Measurements from ENCODE around the gene TXLNB. TPM values are rescaled to one million over a fixed set of nuclear protein-coding genes. Genes with fewer than 3 reads are reported as not detected.
"Not testable (repeated sequence)": the region's sequence is repeated elsewhere in the genome, so short reads cannot be mapped to it uniquely, and the experiment has no call there.

The TXLNB gene
- polyA plus RNA-seq, 1 donor, result 1.2 TPM

GRCh38 chr6:139212460-139212859, 79.3 kb downstream of the TXLNB start:
- H3K27me3 ChIP-seq (ENCODE audit: control insufficient read depth, insufficient read depth, low read length); H3K9me3 ChIP-seq (ENCODE audit: control insufficient read depth, low read depth, low read length); DNase-seq; H3K4me3 ChIP-seq (ENCODE audit: low read length); H3K4me1 ChIP-seq (ENCODE audit: control insufficient read depth, insufficient read depth, low read length); H3K36me3 ChIP-seq (ENCODE audit: control insufficient read depth, insufficient read depth, low read length); H3K27ac ChIP-seq (ENCODE audit: low read length): not testable (repeated sequence)
- WGBS (ENCODE audit: insufficient coverage, low lambda C conversion rate), result no CpG with 5 or more reads among the region's 2 CpGs

GRCh38 chr6:139210766-139211165, 81.0 kb downstream of the TXLNB start:
- not testable (repeated sequence) for H3K27ac ChIP-seq (ENCODE audit: low read length); H3K9me3 ChIP-seq (ENCODE audit: control insufficient read depth, low read depth, low read length); H3K27me3 ChIP-seq (ENCODE audit: control insufficient read depth, insufficient read depth, low read length); H3K4me1 ChIP-seq (ENCODE audit: control insufficient read depth, insufficient read depth, low read length); H3K36me3 ChIP-seq (ENCODE audit: control insufficient read depth, insufficient read depth, low read length); DNase-seq; H3K4me3 ChIP-seq (ENCODE audit: low read length)
- WGBS (ENCODE audit: insufficient coverage, low lambda C conversion rate), result no CpG with 5 or more reads among the region's 10 CpGs

- WGBS (ENCODE audit: insufficient coverage, low lambda C conversion rate), result 92% methylated on average over 3 of the region's 3 CpGs
- H3K4me1 ChIP-seq (ENCODE audit: control insufficient read depth, insufficient read depth, low read length), result no peaks in the 10 kb centered on the region
- no peaks in the 10 kb centered on the region for H3K9me3 ChIP-seq (ENCODE audit: control insufficient read depth, low read depth, low read length)
- H3K27ac ChIP-seq (ENCODE audit: low read length), result no peak overlapping the region
- no peak for DNase-seq
- H3K4me3 ChIP-seq (ENCODE audit: low read length), result no peak overlapping the region
- no peaks in the 10 kb centered on the region for H3K27me3 ChIP-seq (ENCODE audit: control insufficient read depth, insufficient read depth, low read length)
- H3K36me3 ChIP-seq (ENCODE audit: control insufficient read depth, insufficient read depth, low read length), result no peaks in the 10 kb centered on the region
Measured at GRCh38 chr6:139205843-139206242, 86.0 kb downstream of the TXLNB start.

DNA sequence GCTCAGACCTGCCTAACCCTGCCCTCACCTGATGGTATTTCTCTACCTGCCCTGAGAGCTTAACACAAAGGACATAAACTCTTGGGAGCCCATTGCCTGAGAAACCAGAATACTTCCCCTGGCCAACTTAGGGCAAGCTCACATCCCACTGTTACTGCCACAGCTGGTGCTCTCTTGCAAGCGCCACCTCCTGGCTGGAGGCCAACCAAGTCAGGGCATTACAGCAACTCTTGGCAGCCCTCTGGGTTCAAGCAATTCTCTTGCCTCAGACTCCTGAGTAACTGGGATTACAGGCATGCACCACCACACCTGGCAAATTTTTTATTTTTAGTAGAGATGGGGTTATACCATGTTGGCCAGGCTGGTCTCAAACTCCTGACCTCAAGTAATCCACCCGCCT, 86.8 kb downstream of the TXLNB start:
- no CpG with 5 or more reads among the region's 2 CpGs for WGBS (ENCODE audit: insufficient coverage, low lambda C conversion rate)
- H3K4me3 ChIP-seq (ENCODE audit: low read length), result no peak overlapping the region
- H3K36me3 ChIP-seq (ENCODE audit: control insufficient read depth, insufficient read depth, low read length), result no peaks in the 10 kb centered on the region
- DNase-seq, result no peak
- H3K27me3 ChIP-seq (ENCODE audit: control insufficient read depth, insufficient read depth, low read length), result no peaks in the 10 kb centered on the region
- H3K4me1 ChIP-seq (ENCODE audit: control insufficient read depth, insufficient read depth, low read length), result no peaks in the 10 kb centered on the region
- H3K9me3 ChIP-seq (ENCODE audit: control insufficient read depth, low read depth, low read length), result no peaks in the 10 kb centered on the region
- no peak overlapping the region for H3K27ac ChIP-seq (ENCODE audit: low read length)

GRCh38 chr6:139201378-139201777, 90.4 kb downstream of the TXLNB start:
- no peak overlapping the region for H3K4me3 ChIP-seq (ENCODE audit: low read length)
- no peaks in the 10 kb centered on the region for H3K4me1 ChIP-seq (ENCODE audit: control insufficient read depth, insufficient read depth, low read length)
- no peak for DNase-seq
- H3K9me3 ChIP-seq (ENCODE audit: control insufficient read depth, low read depth, low read length), result no peaks in the 10 kb centered on the region
- H3K27ac ChIP-seq (ENCODE audit: low read length), result no peak overlapping the region
- no peaks in the 10 kb centered on the region for H3K27me3 ChIP-seq (ENCODE audit: control insufficient read depth, insufficient read depth, low read length)
- H3K36me3 ChIP-seq (ENCODE audit: control insufficient read depth, insufficient read depth, low read length), result no peaks in the 10 kb centered on the region
- no CpG with 5 or more reads among the region's 4 CpGs for WGBS (ENCODE audit: insufficient coverage, low lambda C conversion rate)

GRCh38 chr6:139198529-139199288, 93.1 kb downstream of the TXLNB start:
- no peaks in the 10 kb centered on the region for H3K36me3 ChIP-seq (ENCODE audit: control insufficient read depth, insufficient read depth, low read length)
- H3K9me3 ChIP-seq (ENCODE audit: control insufficient read depth, low read depth, low read length), result no peaks in the 10 kb centered on the region
- H3K27me3 ChIP-seq (ENCODE audit: control insufficient read depth, insufficient read depth, low read length), result no peaks in the 10 kb centered on the region
- no peaks in the 10 kb centered on the region for H3K4me1 ChIP-seq (ENCODE audit: control insufficient read depth, insufficient read depth, low read length)
- H3K4me3 ChIP-seq (ENCODE audit: low read length), result no peak overlapping the region
- H3K27ac ChIP-seq (ENCODE audit: low read length), result no peak overlapping the region
- 100% methylated on average over 3 of the region's 4 CpGs for WGBS (ENCODE audit: insufficient coverage, low lambda C conversion rate)
- no peak for DNase-seq

GRCh38 chr6:139194740-139195139, 97.1 kb downstream of the TXLNB start:
- DNase-seq, result no peak
- H3K27ac ChIP-seq (ENCODE audit: low read length), result no peak overlapping the region
- H3K4me1 ChIP-seq (ENCODE audit: control insufficient read depth, insufficient read depth, low read length), result no peaks in the 10 kb centered on the region
- H3K9me3 ChIP-seq (ENCODE audit: control insufficient read depth, low read depth, low read length), result no peaks in the 10 kb centered on the region
- no peaks in the 10 kb centered on the region for H3K36me3 ChIP-seq (ENCODE audit: control insufficient read depth, insufficient read depth, low read length)
- no CpG with 5 or more reads among the region's 3 CpGs for whole genome bisulfite sequencing (ENCODE audit: insufficient coverage, low lambda C conversion rate)
- no peak overlapping the region for H3K4me3 ChIP-seq (ENCODE audit: low read length)
- H3K27me3 ChIP-seq (ENCODE audit: control insufficient read depth, insufficient read depth, low read length), result no peaks in the 10 kb centered on the region

Other genes starting within 250 kb of the TXLNB start
- gene HECA, start 156.9 kb downstream of the TXLNB start, polyA plus RNA-seq, result 31.4 TPM
- gene CITED2, start 82.7 kb upstream of the TXLNB start, polyA plus RNA-seq, result 107 TPM

Data from large intestine (tissue), 3 donors.